HEK293T (cell line): ENCODE measurements around the gene LPIN2.

Source experiments
- CTCF ChIA-PET: fragments of 350-600 bp; formaldehyde crosslinking; extraction: SDS; loops from one replicate; lab custom pipeline; 2021; ENCODE audit warnings: antibody characterized with exemption, inconsistent platforms; lab: Yijun Ruan, JAX
- POLR2A ChIA-PET: fragments of 350-600 bp; formaldehyde crosslinking; extraction: SDS; loops from one replicate; lab custom pipeline; 2020; ENCODE audit warnings: antibody characterized with exemption, inconsistent platforms; lab: Yijun Ruan, JAX
- DNase-seq: peaks from one replicate; pipeline ENCODE4 v3.0.0; 2012; ENCODE audit warnings: mixed read lengths; ENCODE audit errors: extremely low spot score
- ARNT ChIP-seq: fragments of 450-650 bp; IDR thresholded peaks from 2 replicates; pipeline ENCODE4 v1.6.1; 2017; ENCODE audit warnings: mild to moderate bottlenecking
- BHLHE40 ChIP-seq: fragments of 450-650 bp; IDR thresholded peaks from 2 replicates; pipeline ENCODE4 v1.6.1; 2016; ENCODE audit warnings: mild to moderate bottlenecking, moderate library complexity, borderline replicate concordance
- CTBP1 ChIP-seq: fragments of 450-650 bp; IDR thresholded peaks from 2 replicates; pipeline ENCODE4 v1.6.1; 2016; ENCODE audit warnings: borderline replicate concordance
- ELF4 ChIP-seq: fragments of 450-650 bp; IDR thresholded peaks from 2 replicates; pipeline ENCODE4 v1.6.1; 2017; ENCODE audit warnings: antibody characterized with exemption
- FOXA1 ChIP-seq: fragments of 450-650 bp; IDR thresholded peaks from 2 replicates; pipeline ENCODE4 v1.6.1; 2016; ENCODE audit warnings: mild to moderate bottlenecking
- FOXK2 ChIP-seq: fragments of 450-650 bp; IDR thresholded peaks from 2 replicates; pipeline ENCODE4 v1.6.1; 2016; ENCODE audit warnings: mild to moderate bottlenecking
- FOXM1 ChIP-seq: fragments of 450-650 bp; IDR thresholded peaks from 2 replicates; pipeline ENCODE4 v1.6.1; 2017; ENCODE audit warnings: mild to moderate bottlenecking, borderline replicate concordance
- HDGF ChIP-seq: fragments of 450-650 bp; IDR thresholded peaks from 2 replicates; pipeline ENCODE4 v1.6.1; 2017; ENCODE audit warnings: antibody characterized with exemption, borderline replicate concordance
- L3MBTL2 ChIP-seq: fragments of 450-650 bp; conservative IDR thresholded peaks from 2 replicates; pipeline ENCODE4 v1.6.1; 2016; ENCODE audit warnings: mild to moderate bottlenecking
- LEF1 ChIP-seq: fragments of 450-650 bp; IDR thresholded peaks from 2 replicates; pipeline ENCODE4 v1.6.1; 2017; ENCODE audit warnings: mild to moderate bottlenecking, borderline replicate concordance
- NFRKB ChIP-seq: fragments of 450-650 bp; IDR thresholded peaks from 2 replicates; pipeline ENCODE4 v1.6.1; 2016; ENCODE audit warnings: mild to moderate bottlenecking, moderate library complexity
- PKNOX1 ChIP-seq: fragments of 450-650 bp; IDR thresholded peaks from 2 replicates; pipeline ENCODE4 v1.6.1; 2016
- SP1 ChIP-seq: fragments of 450-650 bp; IDR thresholded peaks from 2 replicates; pipeline ENCODE4 v1.6.1; 2017
- SUZ12 ChIP-seq: fragments of 450-650 bp; IDR thresholded peaks from 2 replicates; pipeline ENCODE4 v1.6.1; 2016; ENCODE audit warnings: mild to moderate bottlenecking
- TARDBP ChIP-seq: fragments of 450-650 bp; IDR thresholded peaks from 2 replicates; pipeline ENCODE4 v1.6.1; 2016
- ZNF384 ChIP-seq: fragments of 450-650 bp; IDR thresholded peaks from 2 replicates; pipeline ENCODE4 v1.6.1; 2016

LPIN2 gene

GRCh38 chr18:2984703-2985261, 28.2 kb downstream of the LPIN2 start:
- no peak for DNase-seq
- CTCF ChIA-PET, result interaction anchor here (0.5 to 0.9 kb wide), 3 partner anchors 14 to 215 kb away, joined by 3 read pairs; no protein-coding TSS in a partner anchor
- no peak for TF ChIP-seq ELF4
- no peak for TF ChIP-seq FOXK2
- no peak for TF ChIP-seq NFRKB
- POLR2A ChIA-PET, result no interaction called here

DNA sequence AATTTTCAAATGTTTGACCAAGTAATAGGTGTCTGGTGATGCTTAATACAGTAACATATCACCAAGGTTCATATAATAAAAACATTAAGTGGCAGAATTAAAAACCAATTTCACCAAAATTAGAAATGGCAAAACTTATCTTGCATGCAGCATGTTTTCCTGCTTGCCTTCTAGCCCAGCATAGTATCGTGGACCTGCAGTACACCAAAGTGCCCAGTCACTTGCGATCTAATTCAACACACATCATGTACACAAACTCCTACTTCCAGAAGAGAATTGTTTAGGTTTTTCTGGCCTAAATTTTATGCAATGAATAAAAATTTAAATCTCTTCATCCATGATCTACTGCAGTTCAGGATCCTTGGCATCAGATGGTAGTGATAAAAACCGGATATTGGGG, 28.9 kb downstream of the LPIN2 start:
- CTCF ChIA-PET, result no interaction called here

DNA sequence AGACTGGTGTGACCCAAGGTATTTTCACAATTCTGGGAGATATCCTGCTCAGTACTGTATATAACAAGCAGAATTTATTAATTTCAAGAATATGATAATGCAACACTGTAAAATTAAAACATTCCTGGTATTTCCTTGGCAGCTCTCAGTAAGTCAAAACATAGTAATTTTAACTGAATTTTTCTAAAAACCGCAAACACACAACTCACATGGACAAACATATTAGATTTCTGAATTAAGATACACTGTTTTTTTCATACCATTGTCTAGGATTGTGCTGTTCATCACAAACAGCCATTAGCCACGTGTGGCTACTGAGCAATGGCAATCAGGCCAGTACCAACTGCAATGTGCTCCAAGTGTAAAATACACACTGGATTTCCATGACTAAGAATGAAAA, 29.6 kb downstream of the LPIN2 start:
- TF ChIP-seq ARNT (no peak), SUZ12 (no peak), TARDBP (no peak), NFRKB (no peak), ELF4 (no peak), FOXM1 (no peak), PKNOX1 (no peak), LEF1 (no peak)
- CTCF ChIA-PET, result no interaction called here
- no peak for DNase-seq
- POLR2A ChIA-PET, result no interaction called here

More for the DNA sequence above, 28.9 kb downstream of the LPIN2 start:
- TF ChIP-seq FOXA1 (no peak), SP1 (no peak), LEF1 (no peak), NFRKB (no peak), FOXM1 (no peak), L3MBTL2 (no peak), BHLHE40 (no peak), HDGF (no peak), ELF4 (no peak), CTBP1 (no peak), SUZ12 (no peak), ZNF384 (no peak), ARNT (no peak), TARDBP (no peak)
- no peak for DNase-seq
- POLR2A ChIA-PET, result no interaction called here

- POLR2A ChIA-PET, result no interaction called here
- CTCF ChIA-PET, result no interaction called here
- no peak for TF ChIP-seq SP1
- no peak for TF ChIP-seq SUZ12
- no peak for TF ChIP-seq L3MBTL2
- TF ChIP-seq LEF1, result no peak
- TF ChIP-seq FOXM1, result no peak
- TF ChIP-seq CTBP1, result no peak
- no peak for TF ChIP-seq PKNOX1
- no peak for TF ChIP-seq ELF4
- TF ChIP-seq HDGF, result no peak
- no peak for TF ChIP-seq ZNF384
- no peak for TF ChIP-seq ARNT
- no peak for TF ChIP-seq FOXK2
- no peak for TF ChIP-seq FOXA1
- no peak for TF ChIP-seq TARDBP
- no peak for DNase-seq
These were observed 30.3 kb downstream of the LPIN2 start for GRCh38 chr18:2982452-2983269.

DNA sequence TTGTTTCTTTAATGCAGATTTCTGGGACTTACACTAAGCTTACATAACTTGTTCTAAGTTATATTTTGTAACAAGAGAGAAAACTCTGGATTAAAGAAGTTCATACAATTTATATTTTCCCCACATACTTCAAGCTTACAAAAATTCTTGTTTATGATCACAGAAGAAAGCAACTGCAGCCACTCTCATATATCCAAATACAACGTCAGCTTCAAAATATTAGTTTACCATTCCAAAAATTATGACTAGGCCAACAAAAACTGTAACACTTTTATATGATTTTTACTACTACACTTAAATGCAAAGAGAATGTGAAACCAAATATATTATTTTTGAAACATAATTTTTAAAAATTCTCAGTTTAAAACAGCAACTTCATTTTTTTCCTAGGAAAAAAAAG, 30.9 kb downstream of the LPIN2 start:
- ChIA-PET POLR2A (no interaction called here), CTCF (no interaction called here)
- no peak for DNase-seq
- TF ChIP-seq L3MBTL2 (no peak), NFRKB (no peak), ARNT (no peak), HDGF (no peak), CTBP1 (no peak), FOXK2 (no peak), ELF4 (no peak), BHLHE40 (no peak), FOXM1 (no peak), ZNF384 (no peak), LEF1 (no peak)

GRCh38 chr18:2981212-2981728, 31.7 kb downstream of the LPIN2 start:
- DNase-seq, result no peak
- CTCF ChIA-PET, result no interaction called here
- TF ChIP-seq PKNOX1, result no peak
- TF ChIP-seq ARNT, result no peak
- TF ChIP-seq ZNF384, result no peak
- TF ChIP-seq LEF1, result no peak
- no peak for TF ChIP-seq FOXK2
- TF ChIP-seq FOXA1, result no peak
- no peak for TF ChIP-seq CTBP1
- no peak for TF ChIP-seq FOXM1
- TF ChIP-seq SP1, result no peak
- no peak for TF ChIP-seq TARDBP
- no peak for TF ChIP-seq SUZ12
- no peak for TF ChIP-seq HDGF
- TF ChIP-seq NFRKB, result no peak
- no peak for TF ChIP-seq BHLHE40
- TF ChIP-seq ELF4, result no peak
- no peak for TF ChIP-seq L3MBTL2
- POLR2A ChIA-PET, result no interaction called here
